Peyer's patch (tissue), 4 donors: ENCODE measurements around the gene ZHX3. TPM values are rescaled to one million over a fixed set of nuclear protein-coding genes. Genes with fewer than 3 reads are reported as not detected.

Source experiments
- DNase-seq, 3 donors: peaks; one replicate each; pipeline ENCODE4 v3.0.0-alpha.2; 2017 to 2019
- H3K27ac ChIP-seq, 4 donors: fragments of 200-600 bp; sonication (generic); one replicate each; pipeline ENCODE4 v1.5.1; 2016 to 2019
- H3K27me3 ChIP-seq, 2 donors: fragments of 200-600 bp; sonication (generic); one replicate each; pipeline ENCODE4 v1.5.1; 2019
- H3K36me3 ChIP-seq, 3 donors: fragments of 200-600 bp; sonication (generic); one replicate each; pipeline ENCODE4 v1.5.1; 2016 to 2019
- H3K4me1 ChIP-seq, 4 donors: fragments of 200-600 bp; sonication (generic); one replicate each; pipeline ENCODE4 v1.5.1; 2016 to 2019
- H3K4me3 ChIP-seq, 4 donors: fragments of 200-600 bp; sonication (generic); 1 replicate in 3 of 4; 2 replicates in 1 of 4; pipeline ENCODE4 v1.5.1; 2016 to 2019; ENCODE audit warnings: mild to moderate bottlenecking in 1 of 4
- H3K9me3 ChIP-seq, 4 donors: fragments of 200-600 bp; sonication (generic); one replicate each; pipeline ENCODE4 v1.5.1; 2016 to 2019; ENCODE audit warnings: mild to moderate bottlenecking in 1 of 4
- CTCF ChIP-seq, 6 experiments: fragments of 450-650 bp in 4 of 6; fragments of 200-600 bp in 2 of 6; sonication (generic) in 1 of 6; IDR thresholded peaks; one replicate each; pipeline ENCODE4 v1.5.1; 2017 to 2019; ENCODE audit warnings: antibody characterized with exemption in 6 of 6, mild to moderate bottlenecking in 3 of 6, moderate library complexity in 1 of 6
- POLR2A ChIP-seq, 2 donors: fragments of 450-650 bp; IDR thresholded peaks; one replicate each; pipeline ENCODE4 v1.5.1; 2017; ENCODE audit warnings: antibody characterized with exemption in 2 of 2, mild to moderate bottlenecking in 2 of 2, moderate library complexity in 2 of 2
- total RNA-seq, 4 donors: library from RNA; depleted of rRNA; stranded (reverse); fragments of >200 nt; gene quantifications; one replicate each; pipeline ENCODE4 v1.1.0, GENCODE V29; 2016

Gene ZHX3
- total RNA-seq, 4 donors from 2014 or later = 33.8 to 53.0 (median 39.5) TPM

- Histone ChIP-seq H3K27ac (no peak overlapping the region), H3K4me1 (peaks cover 0 to 6% (median 4%) of the 10 kb centered on the region in 4 donors), H3K27me3 (no peaks in the 10 kb centered on the region), H3K4me3 (no peak overlapping the region), H3K36me3 (peaks cover 0 to 90% (median 3%) of the 10 kb centered on the region in 3 donors), H3K9me3 (no peaks in the 10 kb centered on the region)
- DNase-seq = peak in 2 of 3 donors; percentile 37 to 40
- TF ChIP-seq CTCF (IDR thresholded peaks at IDR 0.05) = no peak
- TF ChIP-seq POLR2A (IDR thresholded peaks at IDR 0.05) = no peak
Measured at GRCh38 chr20:41166201-41167117, 151.1 kb downstream of the ZHX3 start.

GRCh38 chr20:41165001-41165882 is 152.3 kb downstream of the ZHX3 start:
- peak in 1 of 3 donors; percentile 12 for DNase-seq
- H3K27ac ChIP-seq = no peak overlapping the region
- TF ChIP-seq POLR2A (IDR thresholded peaks at IDR 0.05) = no peak
- TF ChIP-seq CTCF (IDR thresholded peaks at IDR 0.05) = no peak

GRCh38 chr20:41163821-41164220 is 153.7 kb downstream of the ZHX3 start:
- Histone ChIP-seq H3K36me3 (peaks cover 0 to 78% (median 3%) of the 10 kb centered on the region in 3 donors), H3K4me1 (peaks cover 0 to 7% (median 4%) of the 10 kb centered on the region in 4 donors), H3K27ac (no peak overlapping the region), H3K27me3 (no peaks in the 10 kb centered on the region), H3K4me3 (no peak overlapping the region), H3K9me3 (no peaks in the 10 kb centered on the region)
- no peak for DNase-seq
- TF ChIP-seq CTCF (IDR thresholded peaks at IDR 0.05) (no peak), POLR2A (IDR thresholded peaks at IDR 0.05) (no peak)

More at GRCh38 chr20:41165001-41165882, 152.3 kb downstream of the ZHX3 start:
- Histone ChIP-seq H3K4me1 (peaks cover 0 to 6% (median 4%) of the 10 kb centered on the region in 4 donors), H3K4me3 (no peak overlapping the region), H3K36me3 (peaks cover 0 to 86% (median 3%) of the 10 kb centered on the region in 3 donors), H3K27me3 (no peaks in the 10 kb centered on the region), H3K9me3 (no peaks in the 10 kb centered on the region)

- H3K4me3 ChIP-seq = no peak overlapping the region
- H3K27ac ChIP-seq = no peak overlapping the region
- H3K4me1 ChIP-seq = peaks cover 0 to 20% (median 14%) of the 10 kb centered on the region in 4 donors
- H3K9me3 ChIP-seq = no peaks in the 10 kb centered on the region
- DNase-seq = no peak
- H3K36me3 ChIP-seq = peaks cover 0 to 64% (median 3%) of the 10 kb centered on the region in 3 donors
- H3K27me3 ChIP-seq = no peaks in the 10 kb centered on the region
- TF ChIP-seq CTCF (IDR thresholded peaks at IDR 0.05) = no peak
- TF ChIP-seq POLR2A (IDR thresholded peaks at IDR 0.05) = no peak
Measured at GRCh38 chr20:41162396-41162795, 155.1 kb downstream of the ZHX3 start.

- Histone ChIP-seq H3K4me3 (no peak overlapping the region), H3K27me3 (no peaks in the 10 kb centered on the region), H3K36me3 (peaks cover 0 to 59% (median 3%) of the 10 kb centered on the region in 3 donors), H3K27ac (no peak overlapping the region), H3K4me1 (peaks cover 0 to 20% (median 14%) of the 10 kb centered on the region in 4 donors), H3K9me3 (no peaks in the 10 kb centered on the region)
- TF ChIP-seq POLR2A (IDR thresholded peaks at IDR 0.05) = no peak
- no peak for TF ChIP-seq CTCF (IDR thresholded peaks at IDR 0.05)
- no peak for DNase-seq
Measured at GRCh38 chr20:41161886-41162285, 155.6 kb downstream of the ZHX3 start.
